Endodermal cell (in vitro differentiated cells): ENCODE data around the gene ZEB2. TPM values are rescaled to one million over a fixed set of nuclear protein-coding genes. Genes with fewer than 3 reads are reported as not detected.

Source experiments
- DNase-seq: peaks from one replicate; pipeline ENCODE4 v3.0.0-alpha.2; 2017
- H3K27ac ChIP-seq: 2 replicates; pipeline ENCODE4 v1.5.1; 2013; ENCODE audit warnings: mild to moderate bottlenecking, low read depth, low read length, moderate library complexity
- H3K27me3 ChIP-seq: 2 replicates; pipeline ENCODE4 v1.6.1; 2013; ENCODE audit warnings: mild to moderate bottlenecking, low read length, moderate library complexity; ENCODE audit not compliant: insufficient read depth, control insufficient read depth, poor library complexity, severe bottlenecking
- H3K36me3 ChIP-seq: 2 replicates; pipeline ENCODE4 v1.7.0; 2013; ENCODE audit warnings: mild to moderate bottlenecking, low read length, moderate library complexity; ENCODE audit not compliant: control insufficient read depth, insufficient read depth
- H3K4me1 ChIP-seq: one replicate; pipeline ENCODE4 v1.7.0; 2013; ENCODE audit warnings: low read length; ENCODE audit not compliant: control insufficient read depth, insufficient read depth
- H3K4me3 ChIP-seq: 2 replicates; pipeline ENCODE4 v1.5.1; 2013; ENCODE audit warnings: mild to moderate bottlenecking, low read length, moderate library complexity
- H3K9ac ChIP-seq: 2 replicates; pipeline ENCODE4 v1.6.1; 2013; ENCODE audit warnings: mild to moderate bottlenecking, low read length, moderate library complexity; ENCODE audit not compliant: poor library complexity, severe bottlenecking; ENCODE audit errors: extremely low read depth
- H3K9me3 ChIP-seq: 2 replicates; pipeline ENCODE4 v1.6.1; 2013; ENCODE audit warnings: mild to moderate bottlenecking, low read length, moderate library complexity; ENCODE audit not compliant: control insufficient read depth
- H3K27ac Mint-ChIP-seq: 2 replicates; pipeline ENCODE4 v1.8.0; 2020; ENCODE audit warnings: mixed read lengths
- H3K27me3 Mint-ChIP-seq: 2 replicates; pipeline ENCODE4 v1.8.0; 2021; ENCODE audit warnings: mild to moderate bottlenecking, mixed read lengths; ENCODE audit not compliant: insufficient read depth
- H3K36me3 Mint-ChIP-seq: 2 replicates; pipeline ENCODE4 v1.8.0; 2020; ENCODE audit warnings: low read depth, mixed read lengths
- H3K4me1 Mint-ChIP-seq: 2 replicates; pipeline ENCODE4 v1.8.0; 2020; ENCODE audit warnings: mixed read lengths
- H3K4me3 Mint-ChIP-seq: 2 replicates; pipeline ENCODE4 v1.8.0; 2020; ENCODE audit warnings: mild to moderate bottlenecking, moderate library complexity, mixed read lengths
- H3K9me3 Mint-ChIP-seq: 2 replicates; pipeline ENCODE4 v1.8.0; 2020; ENCODE audit warnings: mild to moderate bottlenecking, mixed read lengths
- WGBS, 2 experiments: methylation state at CpG; one replicate each; pipeline versions ENCODE4 v1.1.5 to v1.1.7; 2013; ENCODE audit warnings: missing lambda C conversion rate in 2 of 2, mixed read lengths in 1 of 2; ENCODE audit not compliant: insufficient coverage in 1 of 2, insufficient read length in 1 of 2; 5-methylcytosine and 5-hydroxymethylcytosine counted together
- total RNA-seq, 2 donors: library from RNA; stranded (reverse); fragmentation: NEBNext Ultra II Directional in 1 of 2; extraction: Animal tissue kit (Norgen Biotek cat#: 25700) in 1 of 2; gene quantifications; 2 replicates in 1 of 2; 3 replicates in 1 of 2; pipeline ENCODE4 v1.2.1, GENCODE V29; 2021
- TF ChIP-seq, protein P1 (sequence below): fragments of 200-600 bp; sonication (generic); conservative IDR thresholded peaks from 2 replicates; pipeline ENCODE4 v1.5.0; 2021; ENCODE audit warnings: antibody characterized with exemption, mild to moderate bottlenecking

ZEB2 gene
- total RNA-seq, 2 donors from 2014 or later, result 0.29 to 0.31 TPM

- H3K27me3 ChIP-seq, result no peaks in the 10 kb centered on the region
- no peaks in the 10 kb centered on the region for H3K9me3 ChIP-seq
- DNase-seq, result no peak
- no peaks in the 10 kb centered on the region for H3K9me3 Mint-ChIP-seq
- no peak overlapping the region for H3K4me3 ChIP-seq
- TF ChIP-seq, protein P1, sequence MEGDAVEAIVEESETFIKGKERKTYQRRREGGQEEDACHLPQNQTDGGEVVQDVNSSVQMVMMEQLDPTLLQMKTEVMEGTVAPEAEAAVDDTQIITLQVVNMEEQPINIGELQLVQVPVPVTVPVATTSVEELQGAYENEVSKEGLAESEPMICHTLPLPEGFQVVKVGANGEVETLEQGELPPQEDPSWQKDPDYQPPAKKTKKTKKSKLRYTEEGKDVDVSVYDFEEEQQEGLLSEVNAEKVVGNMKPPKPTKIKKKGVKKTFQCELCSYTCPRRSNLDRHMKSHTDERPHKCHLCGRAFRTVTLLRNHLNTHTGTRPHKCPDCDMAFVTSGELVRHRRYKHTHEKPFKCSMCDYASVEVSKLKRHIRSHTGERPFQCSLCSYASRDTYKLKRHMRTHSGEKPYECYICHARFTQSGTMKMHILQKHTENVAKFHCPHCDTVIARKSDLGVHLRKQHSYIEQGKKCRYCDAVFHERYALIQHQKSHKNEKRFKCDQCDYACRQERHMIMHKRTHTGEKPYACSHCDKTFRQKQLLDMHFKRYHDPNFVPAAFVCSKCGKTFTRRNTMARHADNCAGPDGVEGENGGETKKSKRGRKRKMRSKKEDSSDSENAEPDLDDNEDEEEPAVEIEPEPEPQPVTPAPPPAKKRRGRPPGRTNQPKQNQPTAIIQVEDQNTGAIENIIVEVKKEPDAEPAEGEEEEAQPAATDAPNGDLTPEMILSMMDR, result no peak
- peaks cover 7% of the 10 kb centered on the region for H3K27me3 Mint-ChIP-seq
- H3K4me3 Mint-ChIP-seq, result no peak overlapping the region
- H3K4me1 ChIP-seq, result no peaks in the 10 kb centered on the region
- no peak overlapping the region for H3K9ac ChIP-seq
- peaks cover 4% of the 10 kb centered on the region for H3K4me1 Mint-ChIP-seq
- H3K36me3 Mint-ChIP-seq, result no peaks in the 10 kb centered on the region
- no peak overlapping the region for H3K27ac Mint-ChIP-seq
- 92 to 100% methylated on average over 5 to 10 of the region's 10 CpGs for WGBS, 2 experiments
- H3K36me3 ChIP-seq, result no peaks in the 10 kb centered on the region
- H3K27ac ChIP-seq, result no peak overlapping the region
Observed at GRCh38 chr2:144489315-144489916, 30.5 kb downstream of the ZEB2 start.

GRCh38 chr2:144484201-144484948 is 35.5 kb downstream of the ZEB2 start:
- H3K4me1 ChIP-seq, result peaks cover 6% of the 10 kb centered on the region
- no peaks in the 10 kb centered on the region for H3K9me3 ChIP-seq
- H3K27me3 ChIP-seq, result no peaks in the 10 kb centered on the region
- no peak overlapping the region for H3K9ac ChIP-seq
- TF ChIP-seq, protein P1, result no peak
- 94 to 96% methylated on average over 2 to 5 of the region's 5 CpGs for WGBS, 2 experiments
- no peaks in the 10 kb centered on the region for H3K36me3 Mint-ChIP-seq
- H3K36me3 ChIP-seq, result no peaks in the 10 kb centered on the region
- H3K4me3 Mint-ChIP-seq, result no peak overlapping the region
- H3K27ac Mint-ChIP-seq, result no peak overlapping the region
- H3K4me3 ChIP-seq, result no peak overlapping the region
- H3K9me3 Mint-ChIP-seq, result no peaks in the 10 kb centered on the region
- peaks cover 11% of the 10 kb centered on the region for H3K4me1 Mint-ChIP-seq
- no peak for DNase-seq
- peaks cover 13% of the 10 kb centered on the region for H3K27me3 Mint-ChIP-seq
- no peak overlapping the region for H3K27ac ChIP-seq

- Mint-ChIP-seq H3K36me3 (no peaks in the 10 kb centered on the region), H3K4me1 (peaks cover 19% of the 10 kb centered on the region), H3K9me3 (no peaks in the 10 kb centered on the region), H3K27ac (no peak overlapping the region), H3K27me3 (peaks cover 13% of the 10 kb centered on the region), H3K4me3 (no peak overlapping the region)
- H3K36me3 ChIP-seq, result no peaks in the 10 kb centered on the region
- H3K9ac ChIP-seq, result no peak overlapping the region
- 100% methylated on average over 4 of the region's 4 CpGs; no CpG with 5 or more reads in 1 of the 2 experiments for WGBS, 2 experiments
- no peak overlapping the region for H3K4me3 ChIP-seq
- peaks cover 8% of the 10 kb centered on the region for H3K4me1 ChIP-seq
- H3K9me3 ChIP-seq, result no peaks in the 10 kb centered on the region
- no peak overlapping the region for H3K27ac ChIP-seq
- TF ChIP-seq, protein P1, result no peak
- no peak for DNase-seq
- no peaks in the 10 kb centered on the region for H3K27me3 ChIP-seq
Observed at GRCh38 chr2:144481666-144482065, 38.3 kb downstream of the ZEB2 start.
